ENCODE data around the gene ERC2.

ERC2 gene

GRCh38 chr3:55604846-55605245 lies 863.4 kb downstream of the ERC2 start:
- no peak for DNase-seq

- no peak for DNase-seq
These were observed 863.9 kb downstream of the ERC2 start for GRCh38 chr3:55604402-55604801.

- no peak for DNase-seq
These were observed 866.7 kb downstream of the ERC2 start for GRCh38 chr3:55601366-55602080.

GRCh38 chr3:55598224-55598623 lies 870.0 kb downstream of the ERC2 start:
- DNase-seq, result no peak

GRCh38 chr3:55597641-55598040 lies 870.6 kb downstream of the ERC2 start:
- DNase-seq, result no peak

GRCh38 chr3:55596212-55596611 lies 872.1 kb downstream of the ERC2 start:
- DNase-seq, result no peak

- DNase-seq, result no peak
These were observed 872.8 kb downstream of the ERC2 start for GRCh38 chr3:55595420-55595819.

GRCh38 chr3:55592572-55592971 lies 875.7 kb downstream of the ERC2 start:
- DNase-seq, result no peak

GRCh38 chr3:55591888-55592287 lies 876.4 kb downstream of the ERC2 start:
- no peak for DNase-seq

- no peak for DNase-seq
These were observed 880.0 kb downstream of the ERC2 start for GRCh38 chr3:55588146-55588765.

GRCh38 chr3:55585856-55586255 lies 882.4 kb downstream of the ERC2 start:
- no peak for DNase-seq

- DNase-seq, result no peak
These were observed 883.4 kb downstream of the ERC2 start for GRCh38 chr3:55584716-55585368.

GRCh38 chr3:55584030-55584429 lies 884.2 kb downstream of the ERC2 start:
- DNase-seq, result no peak

GRCh38 chr3:55583475-55583874 lies 884.8 kb downstream of the ERC2 start:
- no peak for DNase-seq

- no peak for DNase-seq
These were observed 888.8 kb downstream of the ERC2 start for GRCh38 chr3:55579496-55579895.

GRCh38 chr3:55576621-55577388 lies 891.5 kb downstream of the ERC2 start:
- DNase-seq, result no peak

- DNase-seq, result no peak
These were observed 893.6 kb downstream of the ERC2 start for GRCh38 chr3:55574671-55575070.

- no peak for DNase-seq
These were observed 895.5 kb downstream of the ERC2 start for GRCh38 chr3:55572816-55573215.

- DNase-seq, result no peak
These were observed 896.4 kb downstream of the ERC2 start for GRCh38 chr3:55571913-55572312.

GRCh38 chr3:55571216-55571813 lies 897.0 kb downstream of the ERC2 start:
- no peak for DNase-seq

GRCh38 chr3:55570271-55570711 lies 898.0 kb downstream of the ERC2 start:
- DNase-seq, result no peak

- DNase-seq, result no peak
These were observed 899.2 kb downstream of the ERC2 start for GRCh38 chr3:55569033-55569599.

- DNase-seq, result no peak
These were observed 900.7 kb downstream of the ERC2 start for GRCh38 chr3:55567615-55568014.

Data from activated CD4-positive, alpha-beta T cell treated with anti-CD3 and anti-CD28 coated beads for 4 hours (primary cell).